ENCODE results near the gene PKM.

GRCh38 chr15:72162569-72162968 is 68.4 kb downstream of the PKM start:
- TF ChIP-seq CTCF (IDR thresholded peaks at IDR 0.05), result no peak
- TF ChIP-seq POLR2A (IDR thresholded peaks at IDR 0.05), result no peak

All from adrenal gland (tissue), 5 donors.